ENCODE results near the gene MARCHF10. TPM values are rescaled to one million over a fixed set of nuclear protein-coding genes. Genes with fewer than 3 reads are reported as not detected.
A peak's percentile ranks its signal among the peaks of the same experiment; 100 is the strongest.

Gene MARCHF10
- polyA plus RNA-seq, 3 donors: not detected

DNA sequence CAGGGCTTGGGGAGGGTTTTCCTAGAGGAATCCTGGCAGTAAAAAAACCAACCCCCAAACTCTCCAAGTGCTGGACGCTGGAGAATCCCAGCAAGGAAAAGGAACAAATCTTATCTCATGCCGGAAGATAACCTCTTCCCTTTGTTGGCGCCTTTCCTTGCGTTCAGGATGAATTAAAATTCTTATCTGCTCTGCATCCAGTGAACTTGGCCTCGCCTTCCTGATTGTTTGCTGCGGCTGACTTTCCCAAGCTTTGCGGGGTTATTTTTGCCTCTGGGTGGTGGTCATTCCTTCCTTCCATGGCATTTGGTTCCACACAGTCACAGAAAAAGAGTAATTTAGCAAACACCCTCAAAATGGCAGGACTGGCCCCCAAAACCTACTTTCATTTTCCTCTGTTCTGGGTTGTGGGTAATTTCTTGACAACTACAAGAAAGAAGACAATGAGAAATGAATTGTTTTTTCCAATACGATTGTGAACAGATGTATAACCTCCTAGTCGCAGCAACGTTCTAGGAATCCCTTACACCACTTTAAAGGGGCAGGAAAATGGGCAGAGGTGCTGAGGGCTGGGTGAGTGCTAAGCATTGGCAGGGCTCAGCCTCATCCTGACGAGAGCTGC lies 102.8 kb downstream of the MARCHF10 start:
- Histone ChIP-seq H3K9me3 (replicated peaks in 1 of 2; ENCODE audit: control insufficient read depth in 1 of 2, insufficient read depth in 1 of 2, low read length in 2 of 2) (peaks cover 0 to 8% of the 10 kb centered on the region in 2 donors), H3K4me2 (replicated peaks; ENCODE audit: extremely low read depth, low read length, poor library complexity, severe bottlenecking) (no peak overlapping the region), H3K27me3 (ENCODE audit: control insufficient read depth in 2 of 2, insufficient read depth in 2 of 2, low read length in 2 of 2) (peaks cover 0 to 20% of the 10 kb centered on the region in 2 donors), H3K9ac (ENCODE audit: insufficient read depth, low read length, poor library complexity, severe bottlenecking) (no peak overlapping the region), H3K27ac (ENCODE audit: low read depth in 1 of 2, low read length in 2 of 2) (no peak overlapping the region), H2AFZ (ENCODE audit: insufficient read depth, low read depth, low read length, poor library complexity, severe bottlenecking) (no peak overlapping the region), H3K4me3 (replicated peaks in 1 of 3; ENCODE audit: low read depth in 2 of 3, low read length in 3 of 3) (no peak overlapping the region), H3K79me2 (ENCODE audit: insufficient read depth, low read length) (no peaks in the 10 kb centered on the region), H4K20me1 (ENCODE audit: insufficient read depth, low read length) (no peaks in the 10 kb centered on the region), H3K4me1 (ENCODE audit: control insufficient read depth in 1 of 2, insufficient read depth in 2 of 2, low read length in 2 of 2) (peaks cover 9 to 12% of the 10 kb centered on the region in 2 donors), H3K36me3 (replicated peaks in 1 of 2; ENCODE audit: control insufficient read depth in 1 of 2, insufficient read depth in 2 of 2, low read length in 2 of 2) (no peaks in the 10 kb centered on the region)
- H3K27ac Mint-ChIP-seq: no peak overlapping the region
- peaks cover 9% of the 10 kb centered on the region for H3K4me1 Mint-ChIP-seq
- peak overlapping the region; percentile 82 to 87 for H3K4me3 Mint-ChIP-seq
- TF ChIP-seq, protein P1, sequence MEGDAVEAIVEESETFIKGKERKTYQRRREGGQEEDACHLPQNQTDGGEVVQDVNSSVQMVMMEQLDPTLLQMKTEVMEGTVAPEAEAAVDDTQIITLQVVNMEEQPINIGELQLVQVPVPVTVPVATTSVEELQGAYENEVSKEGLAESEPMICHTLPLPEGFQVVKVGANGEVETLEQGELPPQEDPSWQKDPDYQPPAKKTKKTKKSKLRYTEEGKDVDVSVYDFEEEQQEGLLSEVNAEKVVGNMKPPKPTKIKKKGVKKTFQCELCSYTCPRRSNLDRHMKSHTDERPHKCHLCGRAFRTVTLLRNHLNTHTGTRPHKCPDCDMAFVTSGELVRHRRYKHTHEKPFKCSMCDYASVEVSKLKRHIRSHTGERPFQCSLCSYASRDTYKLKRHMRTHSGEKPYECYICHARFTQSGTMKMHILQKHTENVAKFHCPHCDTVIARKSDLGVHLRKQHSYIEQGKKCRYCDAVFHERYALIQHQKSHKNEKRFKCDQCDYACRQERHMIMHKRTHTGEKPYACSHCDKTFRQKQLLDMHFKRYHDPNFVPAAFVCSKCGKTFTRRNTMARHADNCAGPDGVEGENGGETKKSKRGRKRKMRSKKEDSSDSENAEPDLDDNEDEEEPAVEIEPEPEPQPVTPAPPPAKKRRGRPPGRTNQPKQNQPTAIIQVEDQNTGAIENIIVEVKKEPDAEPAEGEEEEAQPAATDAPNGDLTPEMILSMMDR (IDR thresholded peaks at IDR 0.05): no peak
- no peaks in the 10 kb centered on the region for H3K36me3 Mint-ChIP-seq
- intact Hi-C loops (cut with micrococcal nuclease): loop anchor here in 1 of 2 donors (10.0 kb wide), 1 partner anchor 700 kb away; no protein-coding TSS in a partner anchor
- H3K9me3 Mint-ChIP-seq: peaks cover 0 to 13% (median 9%) of the 10 kb centered on the region in 7 donors
- no peak for DNase-seq
- 88% methylated on average over 5 of the region's 11 CpGs for WGBS (ENCODE audit: insufficient coverage)
- peaks cover 19 to 38% (median 20%) of the 10 kb centered on the region in 3 donors for H3K27me3 Mint-ChIP-seq (ENCODE audit: low read depth in 3 of 3)

DNA sequence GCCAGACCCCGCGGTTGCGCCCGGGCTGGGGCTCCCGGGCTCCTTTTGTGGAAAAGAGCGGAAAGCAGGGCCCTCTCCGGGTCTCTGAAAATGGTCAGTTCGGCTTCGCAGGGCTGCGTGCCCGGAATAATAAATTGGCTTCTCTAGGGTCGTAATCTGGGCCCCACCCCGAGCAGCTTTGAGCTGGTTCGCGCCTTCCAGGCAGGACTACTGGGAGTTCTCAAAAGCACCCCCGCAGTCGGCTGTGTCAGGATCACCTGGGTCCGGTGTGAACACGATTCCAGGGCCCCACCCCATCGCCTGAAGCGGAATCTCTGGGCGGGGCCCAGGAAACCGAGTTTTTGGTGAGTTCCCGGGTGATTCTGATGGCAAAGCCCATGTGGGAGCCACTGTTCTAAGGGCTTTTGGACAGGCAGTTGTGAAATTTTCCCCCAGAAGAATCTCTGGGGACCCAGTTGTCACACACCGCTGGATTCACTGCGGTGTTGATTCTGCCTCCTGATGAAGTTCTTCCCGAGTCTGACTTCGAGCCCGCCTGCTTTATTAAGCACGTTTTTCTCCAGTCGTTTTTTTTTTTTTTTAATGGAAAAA lies 103.6 kb downstream of the MARCHF10 start:
- H3K4me3 ChIP-seq (replicated peaks in 1 of 3; ENCODE audit: low read depth in 2 of 3, low read length in 3 of 3): peak overlapping the region; percentile 7 to 75 (median 22)
- Mint-ChIP-seq H3K27ac (peak overlapping the region in 1 of 7 donors; percentile 24), H3K4me3 (peak overlapping the region; percentile 82 to 87), H3K4me1 (peaks cover 9% of the 10 kb centered on the region), H3K36me3 (no peaks in the 10 kb centered on the region), H3K27me3 (ENCODE audit: low read depth in 3 of 3) (peaks cover 19 to 39% (median 20%) of the 10 kb centered on the region in 3 donors), H3K9me3 (peaks cover 0 to 13% (median 9%) of the 10 kb centered on the region in 7 donors)
- H3K9me3 ChIP-seq (replicated peaks in 1 of 2; ENCODE audit: control insufficient read depth in 1 of 2, insufficient read depth in 1 of 2, low read length in 2 of 2): peaks cover 0 to 8% of the 10 kb centered on the region in 2 donors
- H2AFZ ChIP-seq (ENCODE audit: insufficient read depth, low read depth, low read length, poor library complexity, severe bottlenecking): peak overlapping the region; percentile 88
- TF ChIP-seq, protein P1 (IDR thresholded peaks at IDR 0.05): no peak
- no peaks in the 10 kb centered on the region for H3K36me3 ChIP-seq (replicated peaks in 1 of 2; ENCODE audit: control insufficient read depth in 1 of 2, insufficient read depth in 2 of 2, low read length in 2 of 2)
- no peak overlapping the region for H3K27ac ChIP-seq (ENCODE audit: low read depth in 1 of 2, low read length in 2 of 2)
- peaks cover 9 to 12% of the 10 kb centered on the region in 2 donors for H3K4me1 ChIP-seq (ENCODE audit: control insufficient read depth in 1 of 2, insufficient read depth in 2 of 2, low read length in 2 of 2)
- intact Hi-C loops (cut with micrococcal nuclease): loop anchor here (1.0 to 10.0 kb wide), 2 partner anchors 264 to 700 kb away; no protein-coding TSS in a partner anchor
- no peaks in the 10 kb centered on the region for H3K79me2 ChIP-seq (ENCODE audit: insufficient read depth, low read length)
- WGBS (ENCODE audit: insufficient coverage): 4% methylated on average over 26 of the region's 31 CpGs
- no peaks in the 10 kb centered on the region for H4K20me1 ChIP-seq (ENCODE audit: insufficient read depth, low read length)
- no peak for DNase-seq
- H3K4me2 ChIP-seq (replicated peaks; ENCODE audit: extremely low read depth, low read length, poor library complexity, severe bottlenecking): peak overlapping the region; percentile 89
- H3K9ac ChIP-seq (ENCODE audit: insufficient read depth, low read length, poor library complexity, severe bottlenecking): peak overlapping the region; percentile 51
- H3K27me3 ChIP-seq (ENCODE audit: control insufficient read depth in 2 of 2, insufficient read depth in 2 of 2, low read length in 2 of 2): peaks cover 0 to 20% of the 10 kb centered on the region in 2 donors

Data from CD14-positive monocyte (primary cell).